GM15510 (cell line): Measurements from ENCODE around the gene SMIM5.

Experiments
- POLR2A ChIP-seq: IDR thresholded peaks from 3 replicates; pipeline ENCODE4 v1.6.1; 2011; ENCODE audit warnings: borderline replicate concordance; ENCODE audit not compliant: insufficient read length; ENCODE audit errors: extremely low read depth

SMIM5 gene

DNA sequence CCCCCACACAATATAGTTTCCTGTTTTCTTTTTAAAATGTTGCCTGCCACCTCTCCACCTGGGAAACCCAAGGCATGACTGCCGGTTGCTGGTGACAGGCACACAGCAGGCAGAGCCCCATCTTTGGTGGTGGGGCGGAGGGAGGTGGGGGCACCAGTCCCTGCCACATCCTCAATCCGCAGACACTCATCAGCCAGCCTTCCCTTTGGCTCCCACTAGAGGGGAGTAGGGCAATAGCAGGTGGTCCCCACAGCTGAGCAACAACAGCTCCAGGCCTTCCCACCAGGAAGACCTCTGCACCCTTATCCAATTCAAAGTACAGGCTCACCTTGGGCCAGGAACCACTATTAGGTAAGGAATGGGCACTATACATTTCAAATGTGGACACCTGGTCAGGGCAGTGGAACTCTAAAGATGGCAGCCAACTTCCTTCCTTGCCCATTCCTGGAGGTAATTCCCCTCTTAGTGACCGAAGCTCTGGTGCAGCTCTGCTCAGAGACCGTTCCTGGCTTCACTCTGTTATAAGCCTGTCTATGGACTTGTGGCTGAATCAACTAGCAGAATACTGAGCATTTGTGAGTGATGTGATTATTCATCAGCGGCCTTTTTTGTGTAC, 19.8 kb downstream of the SMIM5 start:
- no peak for TF ChIP-seq POLR2A

DNA sequence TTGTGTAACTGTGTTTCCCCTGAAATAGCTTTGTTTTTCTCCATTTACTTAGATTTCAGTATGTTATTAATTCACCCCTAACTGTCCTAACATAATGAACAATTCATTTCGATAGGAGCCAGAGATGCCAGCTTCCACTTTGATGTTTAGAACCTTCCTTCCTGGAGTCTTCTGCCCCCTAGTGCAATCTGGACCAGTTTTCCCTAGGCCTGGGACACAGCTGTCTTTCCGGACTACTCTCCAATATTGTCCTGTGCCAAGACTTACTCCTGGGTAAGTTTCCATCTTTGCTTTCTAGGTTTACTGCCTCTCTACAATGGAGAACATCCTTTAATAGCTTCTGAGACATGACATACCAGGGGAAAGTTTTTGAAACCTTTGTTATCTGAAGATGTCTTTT, 20.9 kb downstream of the SMIM5 start:
- TF ChIP-seq POLR2A = no peak

DNA sequence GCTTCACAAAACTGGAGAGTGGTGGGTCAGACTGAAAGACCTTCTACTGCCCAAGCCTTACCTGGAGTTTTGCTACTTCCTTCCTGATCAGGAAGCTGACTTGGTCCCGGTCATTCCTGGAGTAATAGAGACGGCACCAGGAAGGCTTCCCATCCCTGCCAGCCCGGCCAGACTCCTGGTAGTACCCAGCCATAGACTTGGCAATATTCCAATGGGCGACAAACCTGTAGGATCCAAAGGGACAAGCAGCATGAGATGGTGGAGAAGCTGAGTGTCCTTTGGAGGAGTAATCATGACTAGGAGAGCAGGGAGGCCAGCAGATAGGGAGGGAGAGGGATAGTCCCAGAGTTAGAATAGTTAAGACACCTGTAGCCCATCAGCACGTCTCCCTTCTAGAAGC, 25.0 kb downstream of the SMIM5 start:
- TF ChIP-seq POLR2A = no peak

DNA sequence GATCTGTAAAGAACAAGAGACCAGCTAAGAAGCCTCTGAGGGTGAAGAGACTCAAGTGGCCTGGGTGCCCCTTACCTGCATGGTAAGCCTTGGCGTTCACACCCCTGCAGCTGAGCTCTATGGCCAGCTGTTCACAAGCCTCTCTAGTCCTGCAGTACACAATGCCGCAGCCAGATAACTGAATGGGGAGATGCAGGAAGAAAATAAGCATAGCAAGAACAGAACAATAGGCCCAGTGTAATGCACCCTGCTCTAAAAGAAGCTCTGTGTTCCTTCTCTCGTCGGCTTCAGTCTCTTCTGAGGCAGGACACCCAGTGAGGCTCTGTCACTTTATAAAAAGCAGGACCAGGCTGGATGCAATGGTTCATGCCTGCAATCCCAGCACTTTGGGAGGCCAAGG, 28.3 kb downstream of the SMIM5 start:
- TF ChIP-seq POLR2A = no peak

DNA sequence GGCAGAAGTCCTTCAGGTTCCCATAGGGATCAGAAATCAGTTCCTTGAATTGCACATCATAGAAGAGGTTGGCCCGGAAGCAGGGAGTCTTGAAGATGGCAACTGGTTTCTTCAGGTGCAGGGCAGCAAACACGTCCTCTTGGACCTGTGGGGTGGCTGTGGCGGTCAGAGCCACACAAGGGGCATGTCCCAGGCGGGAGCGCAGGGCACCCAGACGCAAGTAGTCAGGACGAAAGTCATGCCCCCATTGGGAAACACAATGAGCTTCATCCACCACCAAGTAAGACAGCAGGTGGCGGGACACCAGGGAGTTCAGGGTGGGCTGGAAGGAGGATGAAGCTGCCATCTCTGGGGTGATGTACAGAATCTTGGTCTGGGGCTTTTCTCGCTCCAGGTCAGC, 29.3 kb downstream of the SMIM5 start:
- TF ChIP-seq POLR2A = no peak

DNA sequence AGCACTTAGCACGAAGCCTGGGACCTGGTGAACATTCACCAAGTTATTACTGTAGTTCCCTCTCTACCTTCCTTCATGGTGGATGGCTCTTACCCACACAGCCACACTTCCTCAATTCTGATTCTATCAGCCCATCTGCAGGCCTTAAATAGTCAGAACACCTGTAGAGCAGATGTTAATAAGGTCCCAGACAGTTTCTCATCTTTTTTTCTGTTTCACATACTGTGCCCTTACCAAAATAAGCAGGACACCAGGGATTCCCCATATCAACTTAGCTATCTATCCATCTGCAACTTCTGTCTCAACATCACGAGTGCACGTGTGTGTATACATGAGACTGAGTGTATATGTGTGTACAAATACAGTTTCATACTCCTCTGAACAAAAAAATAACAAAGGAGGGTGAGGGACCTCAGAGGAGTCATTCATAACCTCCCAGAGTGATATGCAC, 30.9 kb downstream of the SMIM5 start:
- no peak for TF ChIP-seq POLR2A

DNA sequence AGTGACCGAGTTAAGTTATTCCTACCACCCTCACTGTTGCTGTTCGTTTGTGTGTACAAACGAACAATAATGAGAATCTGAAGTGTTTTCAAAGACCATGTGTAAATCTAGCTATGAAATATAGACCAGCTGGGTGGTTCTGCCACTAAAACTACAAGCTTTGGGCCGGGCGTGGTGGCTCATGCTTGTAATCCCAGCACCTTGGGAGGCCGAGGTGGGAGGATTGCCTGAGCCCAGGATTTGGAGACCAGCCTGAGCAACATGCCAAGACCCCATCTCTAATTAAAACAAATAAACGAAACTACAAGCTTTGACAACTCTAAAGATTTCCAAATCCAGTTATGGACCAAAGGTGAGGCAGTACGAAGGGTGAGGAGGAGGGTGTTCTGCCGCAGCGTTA, 32.7 kb downstream of the SMIM5 start:
- no peak for TF ChIP-seq POLR2A

DNA sequence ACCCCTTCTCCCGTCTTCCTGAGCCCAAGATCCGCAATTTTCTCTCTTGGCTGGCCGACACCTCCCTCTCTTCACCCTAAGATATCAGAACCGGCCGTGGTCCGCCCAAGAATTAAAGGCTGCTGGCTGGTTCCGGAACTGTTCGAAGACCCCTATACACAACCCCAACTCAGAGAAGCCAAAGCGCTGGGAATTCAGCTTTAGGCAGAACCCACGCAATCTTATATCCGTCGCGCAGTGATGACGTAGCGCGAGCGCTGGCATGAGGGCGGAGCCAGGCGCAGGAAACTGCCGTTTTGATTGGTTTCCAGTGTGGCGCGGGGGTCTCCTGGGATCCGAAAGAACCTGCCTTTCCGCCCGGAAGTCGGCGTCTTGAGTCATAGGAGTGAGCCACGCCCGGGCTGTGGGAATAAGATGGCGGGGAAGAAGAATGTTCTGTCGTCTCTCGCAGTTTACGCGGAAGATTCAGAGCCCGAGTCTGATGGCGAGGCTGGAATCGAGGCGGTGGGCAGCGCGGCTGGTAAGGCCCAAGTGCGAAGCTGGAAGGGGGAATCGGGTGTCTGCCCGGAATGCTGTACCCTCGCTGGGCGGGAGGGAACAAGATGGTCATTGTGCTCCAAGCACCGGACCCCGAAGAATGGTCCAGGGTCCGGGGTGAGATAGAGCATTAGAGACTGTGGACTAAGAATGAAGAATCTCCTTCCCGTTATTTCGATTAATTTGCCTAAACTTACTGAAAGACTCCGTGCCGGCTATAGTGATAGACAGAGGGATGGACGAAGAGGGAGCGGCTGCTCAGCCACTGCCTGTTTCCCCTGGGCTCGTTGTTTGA, 33.9 kb downstream of the SMIM5 start, which contains the start of the genes RECQL5 and SAP30BP:
RECQL5 (minus strand) TSS at position 196 of the 832 bp plus-strand sequence. CDS start 597 bp downstream, outside the sequence.
SAP30BP (plus strand) TSS at position 380 of the 832 bp plus-strand sequence; CDS start at position 415, 35 bp downstream.
- peak; percentile 58 for TF ChIP-seq POLR2A

DNA sequence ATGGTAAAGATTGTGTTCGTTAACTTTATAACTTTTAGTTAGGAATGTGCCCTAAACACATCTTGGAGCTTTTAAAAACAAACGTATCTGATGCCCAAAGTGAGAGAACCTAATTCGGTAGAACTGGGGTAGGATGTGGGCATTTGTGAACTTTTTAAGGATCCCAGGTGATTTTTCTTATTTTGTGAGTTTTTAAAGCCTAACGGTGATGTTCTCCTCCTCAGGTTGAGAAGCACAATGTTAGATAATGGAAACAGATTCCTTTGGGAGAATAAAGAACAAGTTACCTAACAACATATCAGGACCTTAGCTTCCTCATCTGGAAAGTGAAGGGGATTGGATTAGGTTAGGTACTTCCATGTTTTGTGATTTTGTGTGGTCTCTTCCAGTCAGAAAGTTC, 34.6 kb downstream of the SMIM5 start:
- TF ChIP-seq POLR2A = no peak

DNA sequence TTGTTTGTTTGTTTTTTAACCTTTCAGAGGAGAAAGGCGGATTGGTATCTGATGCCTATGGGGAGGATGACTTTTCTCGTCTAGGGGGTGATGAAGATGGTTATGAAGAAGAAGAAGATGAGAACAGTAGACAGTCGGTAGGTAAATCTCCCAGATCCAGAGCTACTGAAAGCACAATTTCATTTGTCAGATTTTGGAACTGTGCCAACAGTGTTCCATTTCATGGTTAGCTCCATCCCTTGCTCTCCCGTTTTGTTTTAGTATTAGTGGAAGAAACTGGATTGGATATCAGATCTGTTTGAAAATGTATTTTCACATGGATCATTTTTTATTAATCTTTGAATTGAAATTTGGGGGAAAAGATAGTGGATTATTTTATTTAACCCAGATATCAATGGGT, 35.3 kb downstream of the SMIM5 start:
- no peak for TF ChIP-seq POLR2A

DNA sequence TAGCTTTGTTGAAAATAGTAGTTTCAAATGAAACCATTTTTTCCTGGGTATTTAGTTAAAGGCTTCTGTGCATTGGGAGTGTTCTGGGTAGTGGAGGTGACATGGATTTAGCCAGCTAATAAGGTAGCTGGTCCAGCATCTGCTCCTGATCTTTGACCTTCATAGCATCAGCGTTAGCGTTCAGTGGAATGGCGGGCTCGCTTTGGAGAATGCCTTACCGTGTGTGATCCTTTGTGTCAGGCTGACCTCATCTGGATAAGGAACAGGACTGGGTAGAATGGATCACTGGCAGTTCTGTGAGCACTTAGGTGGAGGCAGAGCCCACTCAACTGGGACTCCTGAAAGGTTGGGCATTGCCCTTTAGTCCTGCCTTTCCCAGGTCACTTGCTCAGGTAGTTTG, 37.6 kb downstream of the SMIM5 start:
- no peak for TF ChIP-seq POLR2A

DNA sequence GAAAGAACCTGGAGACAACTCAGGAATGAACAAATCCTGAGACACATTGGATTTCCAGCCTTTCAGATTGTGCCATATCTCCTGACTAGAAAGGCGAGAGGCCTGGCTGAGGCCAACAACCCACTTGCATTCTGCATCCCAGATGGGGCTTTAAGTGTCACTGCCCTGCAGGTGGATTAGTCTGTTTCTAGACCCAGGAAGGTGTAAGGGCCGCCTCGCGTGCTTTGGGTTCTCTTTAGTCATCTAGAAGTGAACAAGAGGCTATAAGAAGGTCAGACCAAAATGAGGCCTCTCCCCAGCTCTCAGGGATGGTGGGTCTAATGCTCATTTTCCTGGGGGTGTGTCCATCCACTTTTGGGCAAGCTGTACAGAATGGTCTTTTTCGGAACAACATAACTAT, 38.8 kb downstream of the SMIM5 start:
- TF ChIP-seq POLR2A = no peak

DNA sequence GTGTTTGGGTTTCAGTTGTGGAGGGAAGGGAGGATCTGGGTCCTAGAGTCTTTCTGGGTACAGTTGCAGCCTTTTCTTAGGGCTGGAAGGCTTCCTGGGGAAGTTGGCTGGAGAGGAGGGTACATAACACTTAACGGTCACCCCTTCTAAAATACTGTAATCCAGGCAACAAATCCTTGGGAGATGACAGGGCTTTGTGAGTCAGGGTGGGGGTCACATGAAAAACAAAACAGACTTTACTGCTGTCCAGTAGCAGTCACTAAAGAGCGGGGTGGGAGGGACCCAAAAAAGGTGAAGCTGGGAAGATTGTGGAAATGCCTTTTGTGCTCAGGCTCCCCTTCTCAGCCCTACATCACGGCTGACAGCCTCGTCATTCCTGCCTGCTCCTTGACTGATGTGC, 40.3 kb downstream of the SMIM5 start:
- TF ChIP-seq POLR2A = no peak

DNA sequence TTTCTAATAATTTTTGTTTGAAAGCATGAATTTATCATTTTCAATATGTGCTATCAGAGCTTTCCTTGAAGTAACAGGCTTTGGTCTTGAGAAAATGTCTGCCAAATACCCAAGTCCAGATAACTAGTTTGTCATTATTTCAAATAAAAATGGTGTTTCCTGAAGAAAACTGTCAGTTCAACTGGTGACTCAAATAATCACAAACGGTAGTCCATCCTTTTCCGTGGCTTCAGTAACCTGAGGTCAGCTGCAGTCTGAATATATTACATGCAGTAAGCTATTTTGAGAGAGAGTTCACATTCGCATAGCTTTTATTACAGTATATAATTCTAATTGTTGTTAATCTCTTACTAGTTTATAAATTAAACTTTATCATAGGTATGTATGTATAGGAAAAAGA, 43.2 kb downstream of the SMIM5 start:
- TF ChIP-seq POLR2A = no peak

DNA sequence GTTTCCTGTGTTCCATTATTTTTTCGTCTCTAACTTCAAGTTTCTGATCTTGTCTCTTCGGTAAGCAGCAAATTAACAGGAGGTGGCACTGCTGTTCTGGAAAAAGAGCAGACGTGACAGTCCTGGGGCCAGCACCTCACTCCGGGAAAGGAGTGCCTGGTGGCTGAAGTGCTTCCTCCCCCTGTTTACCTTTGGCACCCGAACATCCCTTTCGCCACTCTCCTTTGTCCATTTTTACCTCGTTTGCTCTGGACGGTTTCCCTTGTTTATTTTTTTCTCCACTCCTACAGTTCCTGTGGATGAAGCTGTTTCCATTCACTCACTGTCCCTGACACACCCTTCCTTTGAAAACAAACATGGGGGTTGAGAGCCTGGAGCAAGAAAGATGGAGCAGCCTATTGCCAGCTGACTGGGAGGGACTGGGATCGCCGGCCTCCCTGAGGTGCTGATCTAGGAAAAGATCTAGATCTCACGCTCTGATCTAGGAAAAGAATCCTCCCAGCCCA, 46.5 kb downstream of the SMIM5 start:
- TF ChIP-seq POLR2A = no peak

DNA sequence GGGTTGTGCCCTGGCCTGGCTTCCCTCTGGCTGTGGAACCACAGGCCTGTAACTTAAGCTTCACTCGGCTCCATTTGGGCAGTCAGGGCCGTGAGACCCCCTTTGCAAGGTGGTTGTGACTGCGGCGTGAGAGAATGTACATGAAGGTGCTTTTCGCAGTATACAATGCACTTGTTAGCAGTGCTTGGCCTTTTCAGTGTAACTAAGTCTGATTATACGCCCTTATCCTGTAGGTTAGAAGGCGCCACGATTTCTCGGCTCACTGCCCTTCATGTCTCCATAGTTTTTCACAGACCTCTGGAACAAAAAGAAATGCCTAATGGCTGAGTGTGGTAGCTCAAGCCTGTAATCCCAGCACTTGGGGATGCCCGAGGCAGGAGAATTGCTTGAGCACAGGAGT, 47.2 kb downstream of the SMIM5 start:
- no peak for TF ChIP-seq POLR2A
